Esophagus muscularis mucosa (tissue), 4 donors: ENCODE results near the gene TMEM121. TPM values are rescaled to one million over a fixed set of nuclear protein-coding genes. Genes with fewer than 3 reads are reported as not detected.
"Not testable (repeated sequence)": the region's sequence is repeated elsewhere in the genome, so short reads cannot be mapped to it uniquely, and the experiment has no call there.

Experiments
- DNase-seq: peaks from one replicate; pipeline ENCODE4 v3.0.0-alpha.2; 2017; ENCODE audit errors: extremely low spot score
- H3K27ac ChIP-seq, 4 donors: fragments of 200-600 bp; sonication (generic); replicated peaks in 1 of 4; 1 replicate in 3 of 4; 2 replicates in 1 of 4; pipeline ENCODE4 v1.5.1; 2016 to 2019; ENCODE audit warnings: mild to moderate bottlenecking in 1 of 4
- H3K27me3 ChIP-seq, 4 donors: fragments of 200-600 bp; sonication (generic); one replicate each; pipeline versions ENCODE4 v1.5.1 to v1.6.0; 2016 to 2019
- H3K36me3 ChIP-seq, 4 donors: fragments of 200-600 bp; sonication (generic); one replicate each; pipeline ENCODE4 v1.5.1; 2016 to 2019
- H3K4me1 ChIP-seq, 4 donors: fragments of 200-600 bp; sonication (generic); one replicate each; pipeline ENCODE4 v1.5.1; 2016 to 2019
- H3K4me3 ChIP-seq, 4 donors: fragments of 200-600 bp; sonication (generic); 1 replicate in 2 of 4; 2 replicates in 2 of 4; pipeline ENCODE4 v1.5.1; 2016 to 2019; ENCODE audit warnings: mild to moderate bottlenecking in 4 of 4, moderate library complexity in 1 of 4
- H3K9me3 ChIP-seq, 4 donors: fragments of 200-600 bp; sonication (generic); 1 replicate in 3 of 4; 2 replicates in 1 of 4; pipeline ENCODE4 v1.5.1; 2016 to 2019
- EP300 ChIP-seq: sonication (generic); formaldehyde crosslinking; IDR thresholded peaks from one replicate; pipeline ENCODE4 v1.6.1; 2017; ENCODE audit warnings: antibody characterized with exemption
- WGBS: methylation state at CpG from one replicate; pipeline ENCODE4 v1.1.5; 2018; 5-methylcytosine and 5-hydroxymethylcytosine counted together
- intact Hi-C: fragments of 100-400 bp; cut with DNase I; formaldehyde crosslinking; loops from one replicate; pipeline ENCODE4 v1.15.1; 2023
- total RNA-seq, 4 donors: library from RNA; depleted of rRNA; stranded (reverse); fragments of >200 nt; gene quantifications; one replicate each; pipeline versions ENCODE4 v1.1.0 to v1.2.1, GENCODE V29; 2016
- TF ChIP-seq, protein P1 (sequence below), 3 experiments: fragments of 200-600 bp in 2 of 3; fragments of 450-650 bp in 1 of 3; sonication (generic) in 2 of 3; IDR thresholded peaks; one replicate each; pipeline ENCODE4 v1.5.1; 2017 to 2019; ENCODE audit warnings: antibody characterized with exemption in 3 of 3, mild to moderate bottlenecking in 2 of 3, moderate library complexity in 1 of 3

Gene TMEM121
- total RNA-seq, 4 donors from 2014 or later, result 2.9 to 13.0 (median 5.4) TPM

DNA sequence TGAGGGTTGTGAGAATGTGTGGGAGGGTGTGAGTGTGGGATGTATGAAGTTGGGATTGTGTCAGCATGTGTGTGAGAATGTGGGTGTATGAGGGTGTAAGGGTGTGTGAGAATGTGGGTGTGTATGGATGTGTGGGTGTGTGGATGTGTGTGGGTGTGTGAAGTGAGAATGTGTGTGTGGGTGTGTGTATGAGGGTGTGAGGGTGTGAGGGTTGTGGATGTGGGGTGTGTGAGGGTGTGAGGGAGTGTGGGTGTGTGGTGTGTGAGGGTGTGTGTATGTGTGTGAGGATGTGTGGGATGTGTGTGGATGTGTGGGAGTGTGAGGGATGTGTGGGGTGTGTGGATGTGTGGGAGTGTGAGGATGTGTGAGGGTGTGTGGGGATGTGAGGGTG is 37.0 kb downstream of the TMEM121 start:
- Histone ChIP-seq H3K27ac (no peak overlapping the region), H3K4me3 (no peak overlapping the region), H3K27me3 (peaks cover 0 to 9% (median 0%) of the 10 kb centered on the region in 4 donors), H3K4me1 (peaks cover 0 to 5% (median 2%) of the 10 kb centered on the region in 4 donors), H3K9me3 (no peaks in the 10 kb centered on the region), H3K36me3 (no peaks in the 10 kb centered on the region)
- intact Hi-C loops, result loop anchor here (10.0 kb wide), 1 partner anchor 121 kb away; no protein-coding TSS in a partner anchor
- DNase-seq, result no peak
- TF ChIP-seq EP300, result no peak
- TF ChIP-seq, protein P1, sequence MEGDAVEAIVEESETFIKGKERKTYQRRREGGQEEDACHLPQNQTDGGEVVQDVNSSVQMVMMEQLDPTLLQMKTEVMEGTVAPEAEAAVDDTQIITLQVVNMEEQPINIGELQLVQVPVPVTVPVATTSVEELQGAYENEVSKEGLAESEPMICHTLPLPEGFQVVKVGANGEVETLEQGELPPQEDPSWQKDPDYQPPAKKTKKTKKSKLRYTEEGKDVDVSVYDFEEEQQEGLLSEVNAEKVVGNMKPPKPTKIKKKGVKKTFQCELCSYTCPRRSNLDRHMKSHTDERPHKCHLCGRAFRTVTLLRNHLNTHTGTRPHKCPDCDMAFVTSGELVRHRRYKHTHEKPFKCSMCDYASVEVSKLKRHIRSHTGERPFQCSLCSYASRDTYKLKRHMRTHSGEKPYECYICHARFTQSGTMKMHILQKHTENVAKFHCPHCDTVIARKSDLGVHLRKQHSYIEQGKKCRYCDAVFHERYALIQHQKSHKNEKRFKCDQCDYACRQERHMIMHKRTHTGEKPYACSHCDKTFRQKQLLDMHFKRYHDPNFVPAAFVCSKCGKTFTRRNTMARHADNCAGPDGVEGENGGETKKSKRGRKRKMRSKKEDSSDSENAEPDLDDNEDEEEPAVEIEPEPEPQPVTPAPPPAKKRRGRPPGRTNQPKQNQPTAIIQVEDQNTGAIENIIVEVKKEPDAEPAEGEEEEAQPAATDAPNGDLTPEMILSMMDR (IDR thresholded peaks at IDR 0.05), result no peak

DNA sequence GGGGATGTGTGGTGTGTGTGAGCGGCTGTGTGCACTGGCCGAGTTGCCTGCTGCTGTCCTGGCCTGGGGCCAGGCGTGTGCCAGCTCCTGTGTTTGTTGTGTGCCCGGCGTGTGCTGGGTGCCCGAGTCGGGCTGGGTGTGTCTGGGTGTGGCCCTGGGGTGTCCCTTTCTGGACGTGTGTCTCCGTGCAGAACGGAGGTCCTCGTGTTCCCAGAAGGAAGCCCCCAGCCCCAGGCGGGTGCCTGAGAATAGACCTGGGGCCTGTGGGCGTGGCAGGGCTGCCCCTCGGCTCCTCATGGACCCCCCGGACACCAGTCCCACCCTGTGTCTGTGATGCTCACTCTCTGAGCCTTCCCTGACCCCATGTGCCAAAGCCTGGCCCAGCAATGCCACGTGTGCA is 38.2 kb downstream of the TMEM121 start:
- not testable (repeated sequence) for H3K27me3 ChIP-seq, H3K4me1 ChIP-seq, DNase-seq, H3K36me3 ChIP-seq, H3K4me3 ChIP-seq, H3K9me3 ChIP-seq, H3K27ac ChIP-seq
- intact Hi-C loops, result loop anchor here (10.0 kb wide), 1 partner anchor 120 kb away; no protein-coding TSS in a partner anchor
- 50% methylated on average over 3 of the region's 16 CpGs for WGBS

DNA sequence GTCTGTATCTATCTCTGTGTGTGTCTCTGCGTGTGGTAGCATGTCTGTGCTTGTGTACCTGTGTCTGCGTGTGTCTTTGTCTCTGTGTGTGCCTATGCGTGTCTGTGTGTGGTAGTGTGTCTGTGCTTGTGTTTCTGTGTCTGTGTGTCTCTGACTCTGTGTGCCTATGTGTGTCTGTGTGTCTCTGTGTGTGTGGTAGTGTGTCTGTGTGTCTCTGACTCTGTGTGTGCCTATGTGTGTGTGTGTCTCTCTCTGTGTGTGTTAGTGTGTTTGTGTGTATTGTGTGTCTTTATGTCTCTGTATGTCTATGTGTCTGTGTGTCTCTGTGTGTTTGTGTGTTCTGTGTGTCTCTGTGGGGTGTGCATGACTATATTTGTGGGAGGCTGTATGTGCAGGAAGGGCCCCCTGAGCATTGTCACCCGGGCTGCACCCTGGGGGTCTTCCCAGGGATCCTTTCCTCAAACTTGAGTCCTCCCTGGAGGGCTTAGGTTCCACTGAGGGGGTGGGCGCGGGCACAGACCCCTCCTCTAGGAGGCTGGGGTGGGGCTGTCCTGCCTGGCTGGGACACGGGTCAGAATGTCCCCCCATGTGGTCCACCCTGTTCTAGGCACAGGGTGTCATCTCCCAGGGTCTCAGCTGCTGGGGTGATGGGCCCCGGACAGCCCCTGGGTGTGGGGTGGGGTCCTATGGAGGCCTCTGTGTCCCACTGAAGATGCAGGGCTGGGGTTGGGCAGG is 39.0 kb downstream of the TMEM121 start:
- not testable (repeated sequence) for H3K9me3 ChIP-seq, H3K27me3 ChIP-seq, H3K4me1 ChIP-seq, DNase-seq, H3K36me3 ChIP-seq, H3K4me3 ChIP-seq, H3K27ac ChIP-seq
- intact Hi-C loops, result loop anchor here (10.0 kb wide), 1 partner anchor 119 kb away; no protein-coding TSS in a partner anchor
- WGBS, result 83% methylated on average over 2 of the region's 8 CpGs

DNA sequence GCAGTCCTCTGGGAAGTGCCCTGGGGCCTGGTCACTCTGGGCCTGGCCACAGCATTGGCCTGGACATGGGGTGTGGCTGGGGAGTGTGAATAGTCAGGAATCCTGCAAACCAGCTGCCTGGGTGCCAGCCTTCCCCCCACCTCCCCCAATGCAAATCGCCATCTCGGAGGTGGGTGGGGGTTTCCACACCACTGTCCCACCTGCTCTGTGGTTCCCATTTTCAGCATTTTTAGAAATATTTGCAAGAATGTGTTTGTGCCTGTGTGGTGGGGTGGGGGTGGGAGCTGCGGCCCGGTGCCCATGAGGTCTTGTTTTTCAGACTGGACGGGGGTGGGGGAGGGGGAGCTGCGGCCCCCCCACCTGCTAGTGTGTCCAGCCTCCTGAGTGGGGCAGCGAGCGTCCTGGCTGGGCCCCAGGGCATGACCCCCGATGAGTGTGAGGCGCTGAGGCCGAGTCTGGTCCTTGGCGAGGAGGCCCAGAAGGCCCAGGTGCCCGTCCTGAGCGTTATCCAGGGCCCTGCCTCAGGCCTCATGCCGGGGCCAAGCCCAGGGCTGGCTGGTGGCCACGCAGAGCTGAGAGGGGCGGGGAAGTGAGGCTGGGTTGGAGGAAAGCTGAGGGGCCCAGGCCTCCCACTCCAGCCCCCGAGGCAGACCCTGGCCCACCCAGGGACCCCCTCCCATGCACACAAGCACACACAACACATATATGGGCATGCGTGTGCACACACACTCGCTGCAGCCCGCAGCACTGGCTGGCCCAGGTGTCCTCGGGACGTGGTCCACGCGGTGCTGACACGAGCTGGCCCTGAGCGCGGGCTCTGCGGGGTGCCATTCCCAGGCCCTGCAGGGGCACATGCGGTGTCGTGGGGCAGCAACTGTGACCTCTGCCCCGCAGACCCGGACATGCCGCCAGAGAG is 40.1 kb downstream of the TMEM121 start:
- not testable (repeated sequence) for H3K9me3 ChIP-seq, H3K27me3 ChIP-seq, H3K27ac ChIP-seq, H3K36me3 ChIP-seq, DNase-seq, H3K4me3 ChIP-seq, H3K4me1 ChIP-seq
- intact Hi-C loops, result loop anchor here (10.0 kb wide), 1 partner anchor 118 kb away; no protein-coding TSS in a partner anchor
- 80% methylated on average over 1 of the region's 34 CpGs for WGBS

DNA sequence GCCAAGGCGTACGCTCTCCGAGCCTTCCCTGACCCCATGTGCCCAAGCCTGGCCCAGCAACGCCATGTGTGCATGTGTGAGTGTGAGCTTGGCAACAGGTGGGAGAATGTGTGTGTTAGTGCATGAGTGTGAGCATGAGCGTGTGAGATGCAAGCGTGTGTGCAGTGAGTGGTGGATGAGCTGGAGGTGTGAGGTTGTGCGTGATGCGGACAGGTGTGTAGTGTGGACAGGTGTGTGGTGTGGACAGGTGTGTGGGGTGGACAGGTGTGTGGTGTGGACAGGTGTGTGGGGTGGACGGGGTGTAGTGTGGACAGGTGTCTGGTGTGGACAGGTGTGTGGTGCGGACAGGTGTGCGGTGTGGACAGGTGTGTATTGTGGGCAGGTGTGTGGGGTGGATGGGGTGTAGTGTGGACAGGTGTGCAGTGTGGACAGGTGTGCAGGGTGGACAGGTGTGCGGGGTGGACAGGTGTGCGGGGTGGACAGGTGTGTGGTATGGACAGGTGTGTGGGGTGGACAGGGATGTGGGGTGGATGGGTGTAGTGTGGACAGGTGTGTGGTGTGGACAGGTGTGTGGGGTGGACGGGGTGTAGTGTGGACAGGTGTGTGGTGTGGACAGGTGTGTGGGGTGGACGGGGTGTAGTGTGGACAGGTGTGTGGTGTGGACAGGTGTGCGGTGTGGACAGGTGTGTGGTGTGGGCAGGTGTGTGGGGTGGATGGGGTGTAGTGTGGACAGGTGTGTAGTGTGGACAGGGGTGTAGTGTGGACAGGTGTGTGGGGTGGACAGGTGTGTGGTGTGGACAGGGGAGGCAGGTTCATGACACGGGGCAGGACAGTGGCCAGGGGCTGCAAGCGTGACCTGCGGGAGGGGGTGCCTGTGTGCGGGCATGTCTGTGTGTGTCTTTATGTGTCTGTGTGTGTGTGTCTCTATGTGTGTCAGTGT is 41.1 kb downstream of the TMEM121 start:
- H3K4me3 ChIP-seq, H3K36me3 ChIP-seq, H3K9me3 ChIP-seq, H3K27ac ChIP-seq, H3K27me3 ChIP-seq, H3K4me1 ChIP-seq, DNase-seq: not testable (repeated sequence)
- 85% methylated on average over 19 of the region's 20 CpGs for WGBS
- intact Hi-C loops, result loop anchor here (10.0 kb wide), 1 partner anchor 117 kb away; no protein-coding TSS in a partner anchor

DNA sequence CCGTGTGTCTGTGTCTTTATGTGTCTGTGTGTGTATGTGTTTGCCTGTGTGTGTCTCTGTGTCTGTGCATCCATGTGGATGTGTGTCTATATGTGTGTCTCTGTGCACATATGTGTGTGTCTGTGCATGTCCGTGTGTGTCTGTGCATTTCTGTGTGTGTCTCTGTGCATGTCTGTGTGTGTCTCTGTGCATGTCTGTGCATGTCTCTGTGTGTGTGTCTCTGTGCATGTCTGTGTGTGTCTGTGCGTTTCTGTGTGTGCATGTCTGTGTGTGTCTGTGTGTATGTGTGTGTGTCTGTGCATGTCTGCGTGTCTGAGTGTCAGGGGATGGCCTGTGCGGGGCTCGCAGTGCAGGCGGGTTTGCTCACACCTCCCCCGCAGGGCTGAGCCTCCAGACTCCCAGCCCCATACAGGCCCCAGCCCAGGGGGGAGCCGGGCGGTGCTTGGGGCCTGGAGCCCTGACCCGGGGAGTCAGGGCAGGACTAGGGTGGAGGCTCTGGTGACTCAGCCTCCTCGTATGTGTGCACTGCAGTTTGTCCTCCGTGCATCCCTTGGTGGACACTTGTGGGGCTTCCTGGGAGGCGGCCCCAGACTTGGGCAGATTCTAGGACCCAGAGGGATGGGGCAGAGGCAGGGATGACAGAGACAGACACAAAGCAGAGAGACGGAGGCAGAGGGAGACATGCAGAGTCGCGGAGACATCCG is 41.9 kb downstream of the TMEM121 start:
- not testable (repeated sequence) for H3K9me3 ChIP-seq, H3K27me3 ChIP-seq, H3K4me1 ChIP-seq, H3K4me3 ChIP-seq, H3K36me3 ChIP-seq, DNase-seq, H3K27ac ChIP-seq
- intact Hi-C loops, result loop anchor here (10.0 kb wide), 1 partner anchor 117 kb away; no protein-coding TSS in a partner anchor
- 35% methylated on average over 4 of the region's 18 CpGs for WGBS
